Mammary epithelial cell (primary cell): ENCODE data around the gene DAB2IP.

Experiments
- CTCF ChIP-seq, 2 donors: IDR thresholded peaks in 1 of 2; conservative IDR thresholded peaks in 1 of 2; 2 replicates each; pipeline ENCODE4 v1.5.1; 2011 to 2012; ENCODE audit warnings: inconsistent platforms in 2 of 2, low read length in 2 of 2, mild to moderate bottlenecking in 2 of 2, control low read depth in 1 of 2, low read depth in 1 of 2; ENCODE audit not compliant: insufficient read depth in 1 of 2; ENCODE audit errors: extremely low read depth in 1 of 2
- EZH2 ChIP-seq: IDR thresholded peaks from 2 replicates; pipeline ENCODE4 v1.6.1; 2012; ENCODE audit warnings: low read length, inconsistent platforms, borderline replicate concordance

DNA sequence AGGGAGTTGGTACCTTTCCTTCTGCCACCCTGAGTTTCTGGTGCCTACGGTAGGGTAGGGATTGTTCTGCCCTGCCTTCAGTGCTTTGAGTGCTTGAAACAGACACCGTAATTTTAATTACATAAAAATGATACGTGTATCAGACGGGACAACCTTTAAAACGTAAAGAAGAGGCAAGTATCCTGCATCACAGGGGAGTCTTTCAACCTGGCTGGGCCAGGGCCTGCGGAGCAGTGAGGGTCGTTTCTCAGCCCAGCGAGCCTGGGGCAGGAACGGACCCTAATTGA is 483 bp upstream of the DAB2IP start:
- TF ChIP-seq EZH2 (no peak), CTCF (conservative IDR thresholded peaks at IDR 0.05 in 1 of 2, IDR thresholded peaks at IDR 0.05 in 1 of 2; ENCODE audit: extremely low read depth in 1 of 2, insufficient read depth in 1 of 2, low read depth in 1 of 2, low read length in 2 of 2) (no peak)
